Measurements from ENCODE around the gene AVEN.
"Not testable (repeated sequence)": the region's sequence is repeated elsewhere in the genome, so short reads cannot be mapped to it uniquely, and the experiment has no call there.

AVEN gene

GRCh38 chr15:34054081-34054707 is 15.2 kb upstream of the AVEN start:
- no peak for TF ChIP-seq CTCF (IDR thresholded peaks at IDR 0.05)
- TF ChIP-seq ZFX (IDR thresholded peaks at IDR 0.05; ENCODE audit: borderline replicate concordance): no peak
- no peak overlapping the region for H3K27ac ChIP-seq

GRCh38 chr15:34050385-34050784 is 11.4 kb upstream of the AVEN start:
- H3K27ac ChIP-seq: not testable (repeated sequence)

DNA sequence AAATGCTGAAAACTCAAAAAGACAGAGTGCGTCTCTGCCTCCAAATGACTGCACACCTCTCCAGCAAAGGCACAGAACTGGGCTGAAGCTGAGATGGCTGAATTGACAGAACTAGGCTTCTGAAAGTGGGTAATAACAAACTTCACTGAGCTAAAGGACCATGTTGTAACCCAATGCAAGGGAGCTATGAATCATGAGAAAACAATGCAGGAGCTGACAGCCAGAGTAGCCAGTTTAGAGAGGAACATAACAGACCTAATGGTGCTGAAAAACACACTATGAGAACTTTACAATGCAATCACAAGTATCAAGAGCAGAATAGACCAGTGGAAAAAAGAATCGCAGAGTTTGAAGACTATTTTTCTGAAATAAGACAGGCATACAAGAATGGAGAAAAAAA is 10.1 kb upstream of the AVEN start:
- no peak overlapping the region for H3K27ac ChIP-seq
- TF ChIP-seq ZFX (IDR thresholded peaks at IDR 0.05; ENCODE audit: borderline replicate concordance): no peak
- no peak for TF ChIP-seq CTCF (IDR thresholded peaks at IDR 0.05)

DNA sequence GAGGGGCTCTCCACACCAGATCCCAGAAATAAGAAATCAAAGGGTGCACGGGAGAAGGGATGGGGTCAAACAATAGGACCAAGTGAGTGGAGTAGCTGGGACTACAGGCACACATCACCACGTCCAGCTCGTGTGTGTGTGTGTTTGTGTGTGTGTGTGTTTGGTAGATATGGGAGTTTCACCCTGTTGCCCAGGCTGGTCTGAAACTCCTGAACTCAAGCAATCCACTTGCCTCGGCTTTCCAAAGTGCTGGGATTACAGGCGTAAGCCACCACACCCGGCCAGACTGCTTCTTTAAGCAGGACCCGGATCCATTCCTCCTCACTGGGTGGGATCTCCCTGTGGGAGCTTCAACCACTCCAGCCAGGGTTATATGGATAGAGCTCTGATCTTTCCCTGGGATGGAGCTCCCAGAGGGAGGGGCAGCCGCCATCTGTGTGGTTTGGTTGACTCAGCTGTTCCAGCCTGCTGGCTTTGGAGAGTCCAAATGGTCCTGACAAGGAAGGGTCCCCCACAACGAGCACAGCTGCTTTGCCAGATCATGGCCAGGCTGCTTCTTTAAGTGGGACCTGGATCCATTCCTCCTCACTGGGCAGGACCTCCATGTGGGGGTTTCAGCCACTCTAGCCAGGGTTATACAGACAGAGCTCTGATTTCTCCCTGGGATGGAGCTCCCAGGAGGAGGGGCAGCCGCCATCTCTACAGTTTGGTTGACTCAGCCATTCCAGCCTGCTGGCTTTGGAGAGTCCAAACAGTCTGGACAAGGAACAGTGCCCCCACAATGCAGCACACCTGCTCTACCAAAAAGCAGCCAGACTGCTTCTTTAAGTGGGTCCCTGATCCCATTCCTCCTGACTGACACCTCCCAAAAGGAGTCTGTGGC is 9.1 kb upstream of the AVEN start:
- H3K27ac ChIP-seq: no peak overlapping the region
- no peak for TF ChIP-seq CTCF (IDR thresholded peaks at IDR 0.05)
- TF ChIP-seq ZFX (IDR thresholded peaks at IDR 0.05; ENCODE audit: borderline replicate concordance): no peak

DNA sequence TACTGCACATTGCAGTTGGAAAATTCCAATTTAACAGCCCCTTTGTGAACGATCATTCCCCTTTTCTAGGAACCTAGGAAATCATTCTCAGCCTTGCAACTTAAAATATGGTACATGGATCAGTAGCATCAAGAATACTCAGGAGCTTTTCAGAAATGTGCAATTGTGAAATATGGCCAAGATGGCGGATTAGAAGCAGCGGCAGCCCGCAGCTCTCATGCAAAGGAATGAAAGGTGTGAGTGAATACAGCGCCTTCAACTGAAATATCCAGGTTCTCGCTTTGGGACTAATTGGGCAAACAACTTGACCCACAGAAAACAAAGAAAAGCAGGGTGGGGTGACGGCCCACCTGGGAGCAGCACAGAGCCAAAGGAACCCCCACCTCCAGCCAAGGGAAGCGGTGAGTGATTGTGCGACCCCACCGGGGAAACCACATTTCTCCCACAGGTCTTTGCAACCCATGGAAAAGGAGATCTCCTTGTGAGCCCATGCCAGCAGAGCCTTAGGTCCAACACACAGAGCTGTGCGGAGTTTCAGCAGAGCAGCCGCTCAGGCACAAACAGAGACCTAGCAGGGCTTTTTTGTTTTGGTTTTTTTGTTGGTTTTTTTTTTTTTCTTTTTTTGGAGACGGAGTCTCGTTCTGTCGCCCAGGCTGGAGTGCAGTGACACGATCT is 7.6 kb upstream of the AVEN start:
- no peak for TF ChIP-seq ZFX (IDR thresholded peaks at IDR 0.05; ENCODE audit: borderline replicate concordance)
- no peak for TF ChIP-seq CTCF (IDR thresholded peaks at IDR 0.05)
- H3K27ac ChIP-seq: no peak overlapping the region

GRCh38 chr15:34043813-34044212 is 4.8 kb upstream of the AVEN start:
- H3K27ac ChIP-seq: no peak overlapping the region
- TF ChIP-seq ZFX (IDR thresholded peaks at IDR 0.05; ENCODE audit: borderline replicate concordance) (no peak), CTCF (IDR thresholded peaks at IDR 0.05) (no peak)

GRCh38 chr15:34043391-34043790 is 4.4 kb upstream of the AVEN start:
- no peak for TF ChIP-seq ZFX (IDR thresholded peaks at IDR 0.05; ENCODE audit: borderline replicate concordance)
- TF ChIP-seq CTCF (IDR thresholded peaks at IDR 0.05): no peak

More at GRCh38 chr15:34043391-34043790, 4.4 kb upstream of the AVEN start:
- no peak overlapping the region for H3K27ac ChIP-seq

All from 22Rv1 (cell line).